SK-N-SH (cell line): ENCODE data around the gene SRPK1. TPM values are rescaled to one million over a fixed set of nuclear protein-coding genes. Genes with fewer than 3 reads are reported as not detected.

Source experiments
- CTCF ChIA-PET: fragments of 300-600, 350-600 bp; formaldehyde crosslinking; extraction: SDS; loops from one replicate; lab custom pipeline; 2021; lab: Yijun Ruan, JAX
- POLR2A ChIA-PET: fragments of 350-600 bp; sonication (Branson Sonifier 250); formaldehyde crosslinking; extraction: SDS; loops from one replicate; lab custom pipeline; 2020; ENCODE audit warnings: antibody characterized with exemption, inconsistent platforms; lab: Yijun Ruan, JAX
- DNase-seq: peaks from one replicate; pipeline ENCODE4 v3.0.0; 2012
- H2AFZ ChIP-seq: fragments of 200-600 bp; sonication (generic); 2 replicates; pipeline ENCODE4 v1.8.1; 2016; ENCODE audit warnings: antibody characterized with exemption, mild to moderate bottlenecking, low read depth
- H3F3A ChIP-seq: fragments of 200-600 bp; sonication (generic); replicated peaks from 2 replicates; pipeline ENCODE3; 2016; ENCODE audit warnings: antibody characterized with exemption, mild to moderate bottlenecking; ENCODE audit not compliant: insufficient read depth
- H3K27ac ChIP-seq, 2 experiments: fragments of 200-500 bp in 1 of 2; fragments of 200-600 bp in 1 of 2; sonication (Bioruptor generic) in 1 of 2; sonication (generic), shearing (Covaris generic) in 1 of 2; 2 replicates each; pipeline versions ENCODE4 v1.5.1 to v1.6.1; 2014 to 2016; ENCODE audit warnings: low read depth in 2 of 2, inconsistent platforms in 1 of 2, low read length in 1 of 2, mild to moderate bottlenecking in 1 of 2, mixed read lengths in 1 of 2
- H3K27me3 ChIP-seq: fragments of 200-600 bp; sonication (generic), shearing (Covaris generic); 2 replicates; pipeline ENCODE4 v1.6.1; 2016; ENCODE audit warnings: mixed run types; ENCODE audit not compliant: insufficient read depth
- H3K36me3 ChIP-seq, 2 experiments: fragments of 200-500 bp in 1 of 2; fragments of 200-600 bp in 1 of 2; sonication (Bioruptor generic) in 1 of 2; sonication (generic) in 1 of 2; replicated peaks in 1 of 2; 2 replicates each; pipeline versions ENCODE3 to v1.5.1; 2014 to 2016; ENCODE audit warnings: low read length in 1 of 2, mild to moderate bottlenecking in 1 of 2; ENCODE audit not compliant: insufficient read depth in 2 of 2, control insufficient read depth in 1 of 2
- H3K4me1 ChIP-seq, 2 experiments: fragments of 200-500 bp in 1 of 2; fragments of 200-600 bp in 1 of 2; sonication (Bioruptor generic) in 1 of 2; sonication (generic), shearing (Covaris generic) in 1 of 2; 2 replicates each; pipeline versions ENCODE4 v1.5.1 to v1.6.1; 2014 to 2016; ENCODE audit warnings: low read depth in 1 of 2, low read length in 1 of 2, mixed run types in 1 of 2; ENCODE audit not compliant: insufficient read depth in 2 of 2, control insufficient read depth in 1 of 2
- H3K4me2 ChIP-seq: fragments of 200-600 bp; sonication (generic), shearing (Covaris generic); 2 replicates; pipeline ENCODE4 v1.6.1; 2017; ENCODE audit warnings: mixed run types
- H3K4me3 ChIP-seq, 2 experiments: fragments of 200-500 bp in 1 of 2; fragments of 200-600 bp in 1 of 2; sonication (Bioruptor generic) in 1 of 2; sonication (generic), shearing (Covaris generic) in 1 of 2; 2 replicates each; pipeline versions ENCODE4 v1.5.1 to v1.8.1; 2014 to 2016; ENCODE audit warnings: low read depth in 2 of 2, inconsistent platforms in 1 of 2, low read length in 1 of 2, mild to moderate bottlenecking in 1 of 2, mixed read lengths in 1 of 2, moderate library complexity in 1 of 2
- H3K79me2 ChIP-seq: fragments of 200-600 bp; sonication (generic); 2 replicates; pipeline ENCODE4 v1.8.1; 2017; ENCODE audit warnings: mild to moderate bottlenecking; ENCODE audit not compliant: insufficient read depth
- H3K9ac ChIP-seq: fragments of 200-600 bp; sonication (generic); 2 replicates; pipeline ENCODE4 v1.6.1; 2017; ENCODE audit warnings: mixed run types
- H3K9me2 ChIP-seq: fragments of 200-600 bp; sonication (generic); 2 replicates; pipeline ENCODE4 v1.6.1; 2017; ENCODE audit warnings: mixed run types
- H3K9me3 ChIP-seq: fragments of 200-600 bp; sonication (generic); 2 replicates; pipeline ENCODE4 v1.6.1; 2017; ENCODE audit warnings: mixed run types, mild to moderate bottlenecking, moderate library complexity
- H4K20me1 ChIP-seq: fragments of 200-600 bp; sonication (generic); 2 replicates; pipeline ENCODE4 v1.6.1; 2017; ENCODE audit warnings: mild to moderate bottlenecking, mixed run types; ENCODE audit not compliant: insufficient read depth
- ELF1 ChIP-seq: IDR thresholded peaks from 2 replicates; pipeline ENCODE4 v1.4.0; 2012
- FOSL2 ChIP-seq: IDR thresholded peaks from 2 replicates; pipeline ENCODE4 v1.4.0; 2012; ENCODE audit warnings: low read depth, mild to moderate bottlenecking, moderate library complexity, borderline replicate concordance
- JUND ChIP-seq: IDR thresholded peaks from 2 replicates; pipeline ENCODE4 v1.4.0; 2012
- MAX ChIP-seq: IDR thresholded peaks from 2 replicates; pipeline ENCODE4 v1.4.0; 2012; ENCODE audit warnings: low read depth
- NRF1 ChIP-seq: IDR thresholded peaks from 2 replicates; pipeline ENCODE4 v1.6.1; 2012; ENCODE audit warnings: low read depth, mild to moderate bottlenecking, low read length
- PBX3 ChIP-seq: IDR thresholded peaks from 2 replicates; pipeline ENCODE4; 2012
- RAD21 ChIP-seq: IDR thresholded peaks from 2 replicates; pipeline ENCODE4 v1.6.1; 2012; ENCODE audit warnings: mild to moderate bottlenecking, low read length
- RFX5 ChIP-seq: IDR thresholded peaks from 2 replicates; pipeline ENCODE4 v1.6.1; 2012; ENCODE audit warnings: mild to moderate bottlenecking, improper control_type of control experiment, low read length
- TAF1 ChIP-seq: IDR thresholded peaks from 2 replicates; pipeline ENCODE4 v1.6.1; 2012; ENCODE audit warnings: low read depth, mild to moderate bottlenecking, low read length, moderate library complexity, borderline replicate concordance
- USF2 ChIP-seq: fragments of 150-350 bp; IDR thresholded peaks from 2 replicates; pipeline ENCODE4 v1.6.1; 2017; ENCODE audit warnings: antibody characterized with exemption, low read length, low read depth, borderline replicate concordance
- WGBS: methylation state at CpG from one replicate; pipeline ENCODE4 v1.1.6; 2017; ENCODE audit warnings: low lambda C conversion rate; 5-methylcytosine and 5-hydroxymethylcytosine counted together
- polyA plus RNA-seq, 3 experiments: library from polyadenylated mRNA; depleted of rRNA; stranded (reverse); fragments of >200 nt; gene quantifications; 2 replicates each; pipeline ENCODE4 v1.2.3, GENCODE V29; 2012

The SRPK1 gene
- polyA plus RNA-seq, 1 of the 3 experiments (the other 2 are of a cell fraction) = 10.6 TPM

GRCh38 chr6:35787266-35788218, 133.4 kb downstream of the SRPK1 start:
- Histone ChIP-seq H3K79me2 (no peaks in the 10 kb centered on the region), H3K4me1 (no peaks in the 10 kb centered on the region; a peak in 1 of 4 replicates), H3K4me3 (no peak overlapping the region), H3K9me3 (no peaks in the 10 kb centered on the region), H3F3A (no peaks in the 10 kb centered on the region), H3K9ac (no peak overlapping the region), H3K9me2 (no peaks in the 10 kb centered on the region), H3K27me3 (peaks cover 44% of the 10 kb centered on the region), H2AFZ (no peak overlapping the region), H3K36me3 (no peaks in the 10 kb centered on the region), H3K27ac (no peak overlapping the region), H4K20me1 (no peaks in the 10 kb centered on the region), H3K4me2 (no peak overlapping the region)
- DNase-seq = no peak
- TF ChIP-seq FOSL2 = no peak
- ChIA-PET CTCF (interaction anchor here (0.9 to 1.8 kb wide), 4 partner anchors 9 to 307 kb away, joined by 3 to 8 read pairs (median 5); partner anchors contain the start of gene CLPS), POLR2A (no interaction called here)
- WGBS = 61% methylated on average over 13 of the region's 13 CpGs

- peaks cover 44% of the 10 kb centered on the region for H3K27me3 ChIP-seq
- 58% methylated on average over 25 of the region's 25 CpGs for WGBS
- H3K4me2 ChIP-seq = no peak overlapping the region
- no peaks in the 10 kb centered on the region for H3K9me2 ChIP-seq
- no peak overlapping the region for H3K9ac ChIP-seq
- H3F3A ChIP-seq = no peaks in the 10 kb centered on the region
- TF ChIP-seq NRF1 (no peak), USF2 (no peak), TAF1 (no peak), RAD21 (no peak), RFX5 (no peak), MAX (no peak), JUND (no peak), ELF1 (no peak), PBX3 (no peak)
- H3K4me1 ChIP-seq = peaks cover 0 to 2% of the 10 kb centered on the region in 2 experiments; a peak in 1 of 4 replicates
- no peaks in the 10 kb centered on the region for H3K79me2 ChIP-seq
- no peaks in the 10 kb centered on the region for H3K36me3 ChIP-seq
- H2AFZ ChIP-seq = no peak overlapping the region
- H3K27ac ChIP-seq = no peak overlapping the region
- CTCF ChIA-PET = interaction anchor here (1.1 to 1.8 kb wide), 3 partner anchors 10 to 308 kb away, joined by 3 to 8 read pairs (median 6); partner anchors contain the start of gene CLPS
- H3K4me3 ChIP-seq = no peak overlapping the region
- no peaks in the 10 kb centered on the region for H4K20me1 ChIP-seq
- no peak for DNase-seq
- H3K9me3 ChIP-seq = no peaks in the 10 kb centered on the region
- POLR2A ChIA-PET = interaction anchor here (0.6 kb wide), 1 partner anchor 12 kb away, joined by 3 read pairs; no protein-coding TSS in a partner anchor
Measured at GRCh38 chr6:35786810-35787209, 134.1 kb downstream of the SRPK1 start.
